ENCODE measurements around the gene FSTL5.

The FSTL5 gene

DNA sequence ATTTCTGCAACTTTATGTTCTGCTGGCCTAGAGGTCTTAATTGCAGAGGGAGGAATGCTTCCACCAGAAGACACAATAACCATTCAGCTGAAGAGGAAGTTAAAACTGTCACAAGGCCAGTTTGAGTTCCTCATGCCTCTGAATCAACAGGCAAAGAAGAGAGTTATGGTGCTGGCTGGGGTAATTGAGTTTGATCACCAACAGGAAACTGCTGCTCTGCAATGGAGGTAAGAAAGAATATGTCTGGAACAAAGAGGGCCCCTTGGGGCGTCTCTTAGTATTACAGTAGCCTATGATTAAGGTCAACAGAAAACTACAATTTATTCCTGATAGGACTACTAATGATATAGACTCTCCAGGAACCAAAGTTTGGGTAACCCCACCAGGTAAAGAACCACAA, 744.0 kb downstream of the FSTL5 start:
- DNase-seq: no peak

DNA sequence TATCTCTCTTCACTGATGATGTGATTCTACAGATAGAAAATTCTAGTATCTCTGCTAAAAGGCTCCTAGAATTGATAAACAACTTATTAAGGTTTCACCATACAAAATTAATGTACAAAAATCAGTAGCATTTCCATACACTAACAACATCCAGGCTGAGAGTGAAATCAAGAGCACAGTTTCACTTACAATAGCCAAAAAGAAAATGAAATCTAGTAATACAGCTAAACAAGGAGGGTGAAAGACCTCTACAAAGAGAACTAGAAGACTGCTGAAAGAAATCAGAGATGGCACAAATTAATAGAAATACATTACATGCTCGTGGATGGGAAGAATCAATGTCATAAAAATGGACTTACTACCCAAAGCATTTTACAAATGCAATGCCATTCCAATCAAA, 751.9 kb downstream of the FSTL5 start:
- DNase-seq: no peak

DNA sequence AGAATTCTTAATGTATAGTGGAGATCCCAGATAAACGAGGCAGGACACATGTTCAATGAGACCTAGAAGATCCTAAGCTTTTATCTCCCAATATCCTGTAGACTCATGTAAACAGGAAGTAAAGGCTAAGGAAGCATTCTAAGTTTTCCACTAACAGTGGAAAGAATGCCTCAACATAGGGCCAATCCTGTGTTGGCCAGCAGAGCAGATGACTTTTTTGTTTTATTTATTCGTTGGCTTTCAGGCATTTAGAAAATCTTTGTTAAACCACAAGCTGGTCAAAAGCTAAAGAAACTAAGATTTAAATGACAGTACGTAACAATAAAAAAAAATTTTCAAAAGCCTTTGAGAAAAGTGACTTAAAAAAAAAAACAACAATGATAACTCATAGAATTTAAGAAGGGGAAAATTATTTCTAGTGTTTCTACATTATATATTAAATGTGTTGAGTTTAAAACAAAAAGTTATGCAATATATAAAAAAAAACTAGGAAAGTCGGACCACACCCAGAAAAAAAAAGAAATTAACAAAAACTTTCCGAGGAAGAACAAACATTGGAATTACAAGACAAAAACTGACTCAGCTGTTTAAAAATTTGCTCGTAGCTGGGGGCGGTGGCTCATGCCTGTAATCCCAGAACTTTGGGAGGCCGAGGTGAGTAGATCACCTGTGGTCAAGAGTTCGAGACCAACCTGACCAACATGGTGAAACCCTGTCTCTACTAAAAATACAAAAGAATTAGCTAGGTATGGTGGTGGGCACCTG, 759.3 kb downstream of the FSTL5 start:
- DNase-seq: no peak

DNA sequence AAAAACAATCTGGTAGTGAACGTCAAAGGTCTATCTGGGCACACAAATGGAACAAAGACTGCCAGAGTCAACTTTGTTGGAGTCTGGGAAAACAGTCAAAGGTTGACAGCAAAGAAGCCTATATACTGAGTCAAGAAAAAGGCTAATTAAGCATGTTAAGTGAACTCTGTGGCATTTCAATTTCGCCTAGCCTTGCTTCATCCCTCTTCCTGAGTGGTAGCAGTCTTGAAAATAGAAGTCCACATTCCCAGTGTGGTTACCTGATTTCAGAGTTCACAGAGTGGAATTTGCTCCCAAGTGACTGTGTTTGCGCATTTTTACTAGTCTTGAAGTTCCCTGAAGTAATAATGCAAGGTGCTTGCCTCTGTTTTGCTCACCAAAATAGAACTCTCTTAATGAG, 760.0 kb downstream of the FSTL5 start:
- DNase-seq: no peak

DNA sequence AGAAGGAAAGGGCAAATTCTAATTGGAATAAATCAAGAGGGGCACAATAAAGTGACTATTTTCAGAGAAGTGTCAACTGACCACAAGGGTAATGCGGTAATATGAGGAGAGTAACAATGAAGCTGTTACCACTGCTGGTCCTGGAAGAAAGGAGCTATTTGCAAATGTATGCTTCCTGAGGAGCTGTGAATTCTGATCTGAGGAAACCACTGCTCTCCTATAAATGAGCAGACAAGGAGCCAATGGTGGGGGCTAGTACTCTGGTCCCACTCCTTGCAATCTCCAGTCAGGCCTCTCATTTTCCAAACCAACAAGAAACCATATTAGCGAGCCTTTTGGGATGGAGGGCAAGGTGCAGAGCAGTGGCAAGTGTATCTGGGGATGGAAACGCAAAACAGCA, 770.2 kb downstream of the FSTL5 start:
- DNase-seq: no peak

DNA sequence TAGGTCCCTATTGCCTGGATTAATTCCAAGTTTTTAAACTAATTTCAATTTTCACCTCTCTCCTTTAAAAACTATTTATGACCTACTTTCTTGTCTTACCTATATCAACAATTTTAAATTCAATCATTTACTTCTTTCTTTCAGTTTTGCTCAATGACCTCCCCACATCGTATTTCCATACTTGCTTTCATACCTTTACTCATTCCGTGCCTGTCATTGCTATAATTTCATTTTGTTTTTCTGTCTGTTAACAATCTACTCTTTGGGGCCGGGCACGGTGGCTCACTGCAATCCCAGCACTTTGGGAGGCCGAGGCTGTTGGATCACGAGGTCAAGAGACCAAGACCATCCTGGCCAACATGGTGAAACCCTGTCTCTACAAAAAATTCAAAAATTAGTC, 781.1 kb downstream of the FSTL5 start:
- DNase-seq: no peak

DNA sequence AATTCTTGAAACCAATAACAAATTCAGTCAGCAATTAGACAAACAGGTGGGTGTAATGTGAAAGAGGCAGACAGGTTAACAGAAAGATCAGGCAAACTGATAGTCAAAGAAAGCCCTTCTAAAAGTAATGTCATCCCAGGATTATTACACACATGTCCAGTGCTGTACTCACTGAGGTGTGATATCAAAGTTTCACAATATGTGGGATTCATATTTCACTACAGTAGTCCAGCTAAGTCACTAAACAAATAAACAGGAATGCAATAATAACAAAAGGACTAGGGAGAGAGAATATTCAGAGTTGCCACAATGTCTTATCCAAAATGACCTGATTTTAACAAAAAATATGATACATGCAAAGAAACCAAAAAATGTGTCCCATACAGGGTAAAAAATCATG, 787.5 kb downstream of the FSTL5 start:
- no peak for DNase-seq

DNA sequence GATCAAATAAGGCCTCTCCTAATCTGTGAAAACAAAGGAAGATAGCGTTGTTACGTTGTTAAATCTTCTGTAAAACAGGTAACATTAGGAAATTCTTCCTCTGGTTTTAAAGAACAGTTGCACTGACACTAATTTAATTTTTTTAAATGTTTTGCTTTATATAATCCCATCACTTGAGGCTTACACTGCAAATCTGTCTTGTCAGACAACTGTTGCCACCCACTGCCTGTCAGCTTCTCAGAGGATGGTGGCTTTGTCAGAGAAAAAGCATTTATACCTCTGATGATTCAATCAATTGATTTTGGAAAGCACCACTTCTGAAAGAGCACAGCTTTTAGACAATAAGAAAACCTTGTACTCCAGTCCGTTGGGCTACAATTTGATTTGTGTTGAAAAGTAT, 799.1 kb downstream of the FSTL5 start:
- DNase-seq: no peak

DNA sequence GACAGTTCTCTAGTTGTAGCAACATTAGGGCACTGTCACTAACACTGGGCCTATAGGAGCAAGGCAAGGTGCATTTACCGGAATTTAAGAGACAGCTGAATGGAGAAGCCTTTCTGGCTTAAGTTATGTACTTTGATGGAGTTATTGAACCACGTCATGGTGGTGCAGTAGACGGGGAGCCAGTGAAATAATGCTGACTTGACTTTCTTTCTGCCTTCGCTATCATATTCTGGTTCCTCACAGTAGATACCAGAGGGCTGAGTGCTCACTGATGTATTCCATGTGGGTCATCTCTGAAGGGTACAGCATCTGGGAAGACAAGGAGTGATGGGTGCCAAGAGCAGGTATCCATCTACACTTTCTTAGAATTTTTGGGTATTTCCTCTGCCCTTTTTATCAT, 802.8 kb downstream of the FSTL5 start:
- no peak for DNase-seq

DNA sequence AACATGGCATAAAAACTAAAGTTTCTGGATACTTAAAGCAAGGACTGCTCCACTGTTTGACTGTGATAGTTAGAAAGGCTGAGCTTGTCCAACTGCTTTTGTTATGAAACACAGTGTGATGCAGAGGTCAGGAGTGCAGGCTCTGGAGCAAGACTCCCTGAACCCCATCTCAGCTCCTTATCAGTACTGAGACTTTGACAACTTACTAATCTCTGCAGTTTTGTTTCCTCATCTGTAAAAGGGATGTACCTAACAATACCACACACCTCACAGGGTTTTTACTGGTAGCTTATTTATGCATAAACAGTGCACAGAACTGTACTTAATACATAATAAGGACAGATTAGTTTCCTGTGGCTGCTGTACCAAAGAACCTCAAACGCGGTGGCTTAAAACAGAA, 804.3 kb downstream of the FSTL5 start:
- DNase-seq: no peak

DNA sequence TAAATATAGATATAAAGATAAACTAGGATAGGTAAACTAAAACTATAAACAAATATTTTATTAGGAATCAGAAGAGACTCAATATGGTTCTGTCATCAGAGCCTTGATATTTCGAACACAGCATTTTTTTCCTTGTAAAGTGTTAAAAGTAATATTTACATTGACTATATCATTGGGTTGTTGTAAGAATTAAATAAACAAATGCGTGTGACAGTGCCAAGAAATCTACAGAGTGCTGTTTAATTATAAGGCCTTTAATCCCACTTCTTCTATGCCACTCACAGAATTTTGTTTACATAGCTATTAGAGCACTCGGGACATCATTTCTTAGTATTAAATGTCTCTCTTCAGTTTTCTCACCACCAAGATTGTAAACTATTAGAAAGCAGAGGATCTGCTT, 807.4 kb downstream of the FSTL5 start:
- no peak for DNase-seq

DNA sequence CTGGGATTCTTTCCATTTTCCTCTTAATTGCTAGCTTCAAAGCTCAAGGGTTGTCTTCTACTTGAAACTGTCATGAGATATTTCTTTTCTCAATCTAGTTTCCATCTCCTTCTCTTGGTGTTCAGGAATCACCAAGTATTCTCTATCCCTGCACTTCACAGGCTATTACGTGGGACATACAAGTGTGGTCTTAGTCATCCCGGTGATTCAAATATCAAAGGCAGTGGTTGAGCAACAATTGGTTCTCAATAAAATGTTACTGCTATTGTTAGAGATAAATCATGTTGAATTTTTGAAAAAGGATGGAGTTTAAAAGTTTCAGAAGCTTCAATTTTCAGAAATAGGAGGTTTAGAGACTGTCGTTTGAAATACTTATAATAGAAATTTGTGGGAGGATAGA, 812.9 kb downstream of the FSTL5 start:
- DNase-seq: no peak

DNA sequence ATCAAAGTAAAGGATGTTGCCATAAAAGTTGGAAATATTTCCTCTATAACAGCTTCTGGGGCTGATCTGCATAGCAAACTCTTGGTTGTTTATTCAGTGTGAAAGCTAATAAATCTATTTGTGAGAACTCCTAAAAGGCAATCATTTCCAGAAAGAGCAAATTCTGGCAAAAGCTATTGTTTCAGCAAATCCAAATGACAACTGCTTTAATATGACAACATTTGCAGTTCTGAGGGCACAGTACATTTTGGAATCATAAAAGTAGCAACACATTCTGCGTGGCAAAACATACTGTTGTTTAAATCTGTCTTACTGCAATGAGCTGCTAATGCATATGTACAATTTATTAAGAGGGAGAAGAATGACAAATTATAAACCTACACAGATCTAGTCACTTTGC, 818.1 kb downstream of the FSTL5 start:
- no peak for DNase-seq

DNA sequence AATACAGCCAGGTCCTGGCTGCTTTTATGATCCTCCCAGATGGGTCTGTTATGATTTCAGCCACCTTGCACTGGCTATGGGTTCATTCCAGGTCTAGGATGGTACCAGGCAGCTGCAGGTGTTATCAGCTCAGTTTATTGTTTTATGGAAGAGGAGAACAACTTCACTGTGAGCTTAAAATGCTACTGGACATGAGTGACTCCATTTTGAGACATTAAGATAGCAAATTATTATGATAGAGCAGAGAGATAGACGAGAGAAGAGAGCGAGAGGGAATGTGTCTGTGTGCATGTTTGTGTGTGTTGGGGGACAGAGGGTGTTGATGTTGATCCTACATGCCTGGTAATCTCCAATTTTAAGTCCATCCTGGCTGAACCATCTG, 820.2 kb downstream of the FSTL5 start:
- DNase-seq: no peak

DNA sequence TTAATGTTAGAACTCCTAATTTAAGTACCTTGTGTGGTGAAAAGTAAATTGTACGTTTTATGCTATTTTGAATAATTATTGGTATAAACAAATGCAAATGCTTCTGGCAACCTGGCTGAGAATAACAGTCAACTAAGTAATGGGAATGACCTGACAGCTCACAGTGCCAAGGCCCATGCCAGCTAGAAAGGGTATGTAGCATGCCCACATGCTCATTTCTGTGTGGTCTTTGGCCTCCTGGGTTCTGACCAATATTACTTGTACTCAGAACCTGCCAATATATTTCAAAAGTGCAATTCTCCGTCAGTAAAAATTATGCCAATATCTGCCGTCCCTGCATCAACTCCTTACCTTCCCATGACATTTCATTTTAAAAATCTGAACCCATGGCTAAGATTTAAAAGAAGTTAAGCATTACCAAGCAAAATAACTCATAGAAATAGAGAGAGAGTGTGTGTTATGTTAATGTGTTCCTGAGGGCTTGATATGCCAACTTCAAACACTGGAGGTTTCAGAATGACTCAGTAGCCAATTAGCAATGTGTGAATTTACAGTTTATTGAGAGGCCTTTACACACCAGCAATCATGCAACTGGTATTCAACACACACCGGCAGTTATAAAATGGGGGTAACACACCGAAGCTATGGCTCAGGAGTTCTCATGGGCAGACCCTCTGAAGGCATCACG, 820.8 kb downstream of the FSTL5 start:
- no peak for DNase-seq

DNA sequence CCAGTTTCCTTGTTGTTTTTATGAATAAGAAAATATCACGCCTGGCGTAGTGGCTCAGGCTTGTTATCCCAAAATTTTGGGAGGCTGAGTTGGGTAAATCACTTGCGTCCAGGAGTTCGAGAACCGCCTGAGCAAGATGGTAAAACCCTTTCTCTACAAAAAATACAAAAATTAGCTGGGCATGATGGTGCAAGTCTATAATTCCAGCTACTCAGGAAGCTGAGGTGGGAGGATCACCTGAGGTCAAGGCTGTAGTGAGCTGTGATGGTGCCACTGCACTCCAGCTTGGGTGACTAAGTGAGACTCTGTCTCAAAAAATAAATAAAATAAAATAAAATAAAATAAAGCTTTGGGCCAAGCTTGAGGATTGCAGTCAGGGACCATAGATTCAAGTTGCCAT, 827.2 kb downstream of the FSTL5 start:
- no peak for DNase-seq

DNA sequence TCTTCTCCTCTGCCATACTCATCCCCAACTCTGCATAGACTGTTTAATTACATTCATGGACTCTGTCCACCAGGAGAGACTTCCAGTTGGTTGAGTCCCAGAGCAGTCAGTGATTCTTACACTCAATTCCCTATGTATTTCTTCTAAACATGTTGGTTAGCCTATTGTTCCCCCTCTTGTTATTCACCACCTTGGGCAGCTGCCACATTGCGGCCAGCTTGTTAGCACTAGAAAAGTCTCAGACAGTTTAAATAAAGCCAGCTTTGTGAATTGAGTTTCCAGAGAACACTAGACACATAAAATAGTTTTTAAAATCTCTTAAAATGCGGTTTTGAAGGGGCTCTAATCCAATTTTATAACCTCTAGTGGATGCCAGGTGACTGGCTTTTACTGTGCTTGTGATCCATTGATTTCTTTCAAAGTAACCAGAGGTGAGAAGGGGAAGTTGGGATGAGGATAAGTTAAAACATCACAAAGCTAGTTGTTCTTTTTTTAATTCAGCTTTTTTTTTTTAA, 827.7 kb downstream of the FSTL5 start:
- DNase-seq: no peak

All from NCI-H2171 (cell line).